NK-92 (cell line): ENCODE results near the gene KLF4.

Experiments
- DNase-seq: peaks from one replicate; lab custom pipeline; 2025; ENCODE audit not compliant: unreplicated experiment; lab: John Stamatoyannopoulos, UW

KLF4 gene

GRCh38 chr9:107455425-107456135 lies 34.0 kb downstream of the KLF4 start:
- no peak for DNase-seq

GRCh38 chr9:107453479-107453878 lies 36.1 kb downstream of the KLF4 start:
- DNase-seq: no peak

- DNase-seq: no peak
Measured at GRCh38 chr9:107447834-107448233, 41.7 kb downstream of the KLF4 start.

- DNase-seq: no peak
Measured at GRCh38 chr9:107447081-107447480, 42.5 kb downstream of the KLF4 start.

GRCh38 chr9:107446491-107446890 lies 43.1 kb downstream of the KLF4 start:
- DNase-seq: no peak

- no peak for DNase-seq
Measured at GRCh38 chr9:107443786-107444185, 45.8 kb downstream of the KLF4 start.

GRCh38 chr9:107439991-107440456 lies 49.5 kb downstream of the KLF4 start:
- DNase-seq: no peak

- no peak for DNase-seq
Measured at GRCh38 chr9:107438211-107439031, 51.1 kb downstream of the KLF4 start.

GRCh38 chr9:107437716-107438115 lies 51.9 kb downstream of the KLF4 start:
- no peak for DNase-seq

GRCh38 chr9:107435415-107435814 lies 54.2 kb downstream of the KLF4 start:
- no peak for DNase-seq
